Activated gamma-delta T cell treated with Interleukin-2 at 50 U/mL for 16 hours (primary cell): Measurements from ENCODE around the gene CBY1.

ENCODE experiments used
- DNase-seq: peaks from one replicate; pipeline ENCODE4 v3.0.0-alpha.2; 2020

The CBY1 gene

DNA sequence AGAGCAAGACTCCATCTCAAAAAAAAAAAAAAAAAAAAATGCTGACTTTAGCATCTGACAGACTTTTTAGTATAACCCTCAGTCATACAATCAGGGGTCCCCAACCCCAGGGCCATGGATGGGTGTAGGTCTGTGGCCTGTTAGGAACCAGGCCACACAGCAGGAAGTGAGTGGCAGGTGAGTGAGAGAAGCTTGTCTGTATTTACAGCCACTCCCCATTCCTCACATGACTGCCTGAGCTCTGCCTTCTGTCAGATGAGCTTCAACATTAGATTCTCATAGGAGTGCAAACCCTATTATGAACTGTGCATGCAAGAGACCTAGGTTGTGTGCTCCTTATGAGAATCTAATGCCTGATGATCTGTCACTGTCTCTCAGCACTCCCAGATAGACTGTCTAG is 3.6 kb upstream of the CBY1 start:
- no peak for DNase-seq

DNA sequence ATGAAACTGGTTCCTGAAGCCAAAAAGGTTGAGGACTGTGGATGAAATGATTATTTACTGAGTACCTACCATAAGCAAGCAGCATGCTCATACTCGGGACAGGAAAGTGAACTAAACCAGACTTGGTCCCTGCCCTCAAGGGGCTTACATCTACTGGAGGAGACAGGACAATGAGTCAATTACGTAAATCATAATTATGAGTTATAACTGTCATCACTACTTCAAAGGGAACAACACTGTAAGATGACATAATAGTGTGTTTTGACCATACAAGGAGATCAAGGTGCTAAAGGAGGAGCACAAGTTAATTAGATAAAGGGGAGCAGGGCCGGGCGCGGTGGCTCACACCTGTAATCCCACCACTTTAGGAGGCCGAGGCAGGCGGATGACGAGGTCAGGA is 2.7 kb upstream of the CBY1 start:
- DNase-seq, result no peak

DNA sequence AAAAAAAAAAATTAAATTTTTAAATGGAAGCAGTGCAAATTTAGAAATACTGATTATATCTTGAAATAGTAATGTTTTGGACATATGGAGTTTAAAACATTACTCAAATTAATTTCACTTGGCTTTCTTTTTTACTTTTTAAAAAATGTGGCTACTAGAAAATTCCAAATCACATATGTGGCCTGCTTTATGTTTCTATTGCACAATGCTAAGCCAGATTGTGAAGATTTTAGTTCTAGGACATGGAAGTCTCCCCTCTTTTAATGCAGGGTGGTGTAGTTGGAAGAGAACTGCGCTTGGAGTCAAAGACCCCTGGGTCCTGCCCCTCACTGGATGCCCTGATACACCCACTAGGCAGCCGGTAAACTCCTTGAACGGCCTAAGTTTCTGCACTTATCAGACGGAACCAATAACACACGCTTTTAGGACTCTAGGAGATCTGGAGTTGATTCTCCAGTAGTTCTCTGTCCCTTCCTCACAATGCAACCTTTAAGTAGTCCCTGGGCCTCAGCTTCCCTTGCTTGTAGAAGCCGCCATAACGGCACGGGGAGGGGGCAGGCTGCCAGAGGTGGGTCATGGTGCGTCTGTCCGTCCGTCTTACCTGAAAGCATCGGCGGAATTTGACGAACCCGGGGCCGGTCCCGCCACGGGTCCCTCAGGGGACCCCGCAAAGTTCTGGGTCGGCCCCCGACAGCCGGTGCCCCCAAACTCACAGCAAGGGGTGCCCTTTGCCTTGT is 751 bp upstream of the CBY1 start:
- DNase-seq, result no peak

DNA sequence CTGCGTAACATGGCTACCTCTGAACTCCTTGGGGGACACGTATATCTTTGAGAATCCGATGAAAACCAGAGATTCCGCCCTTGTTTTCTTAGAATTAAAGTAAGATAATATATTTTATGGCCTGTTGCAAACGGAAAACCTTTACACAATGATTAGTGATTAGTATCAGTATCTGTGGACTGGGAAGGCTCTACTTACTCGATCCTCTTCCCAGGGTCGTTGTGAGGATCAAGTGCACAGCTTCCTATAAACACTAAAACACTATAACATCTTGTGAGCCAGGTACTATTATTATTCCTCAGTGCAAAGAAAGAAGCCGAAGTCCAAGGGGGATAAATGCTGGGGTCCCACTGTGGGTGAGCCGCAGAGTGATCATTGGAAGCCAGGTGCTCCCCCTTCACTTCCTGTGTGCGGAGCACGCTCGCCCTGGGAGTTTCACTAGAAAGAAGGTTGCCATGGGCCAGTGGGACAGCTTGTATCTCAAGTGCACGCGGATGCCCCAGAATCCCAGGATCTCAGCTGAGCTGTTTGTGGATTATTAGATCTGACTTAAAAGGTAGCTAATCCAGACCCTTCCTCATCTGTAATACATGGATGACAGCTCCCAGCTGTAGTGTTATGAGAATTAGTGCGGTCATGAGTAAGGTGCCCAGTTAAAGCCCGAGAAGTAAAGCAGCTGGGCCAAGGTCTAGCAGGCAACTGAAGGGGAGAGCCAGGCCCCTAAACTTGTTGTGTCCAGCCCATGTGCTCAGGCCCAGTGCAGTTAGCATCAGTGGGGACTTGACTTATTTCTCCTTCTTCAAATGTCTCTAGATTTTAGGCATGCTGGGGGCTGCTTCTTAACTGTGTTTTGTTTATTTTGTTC is 839 bp downstream of the CBY1 start:
- DNase-seq, result peak; percentile 13

DNA sequence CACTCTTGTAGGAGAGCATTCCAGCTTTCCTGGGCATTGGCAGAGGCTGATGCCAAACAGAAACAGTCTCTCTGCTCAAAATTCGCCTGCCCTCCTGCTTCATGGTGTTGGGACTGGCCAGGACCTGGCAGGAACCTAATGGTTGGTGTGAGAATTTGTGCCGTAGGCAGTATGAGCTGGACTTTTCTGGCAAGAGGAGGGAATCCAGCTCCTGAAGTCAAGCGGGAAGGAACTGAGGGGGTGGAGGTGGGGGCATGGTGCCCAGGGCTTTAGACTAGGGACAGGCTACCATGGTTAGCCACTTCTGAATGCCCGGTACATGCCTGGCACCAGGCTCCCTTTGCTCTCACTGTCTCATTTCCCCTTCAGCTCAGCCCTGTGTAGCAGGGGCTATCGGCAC is 18.4 kb downstream of the CBY1 start:
- DNase-seq, result no peak

DNA sequence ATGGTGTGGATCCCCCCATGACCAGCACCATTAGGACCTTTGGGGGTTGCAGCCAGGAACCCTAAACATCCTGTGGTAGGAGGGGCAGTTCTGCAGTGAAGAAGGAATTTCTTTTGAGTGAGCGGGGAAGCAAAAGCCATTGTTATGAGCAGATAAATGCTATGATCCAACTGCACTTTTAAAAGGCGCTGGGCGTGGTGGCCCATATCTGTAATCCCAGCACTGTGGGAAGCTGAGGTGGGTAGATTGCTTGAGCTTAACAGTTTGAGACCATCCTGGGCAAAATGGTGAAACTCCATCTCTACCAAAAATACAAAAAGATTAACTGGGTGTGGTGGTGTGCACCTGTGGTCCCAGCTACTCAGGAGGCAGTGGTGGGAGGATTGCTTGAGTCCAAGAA is 19.4 kb downstream of the CBY1 start:
- DNase-seq, result no peak

DNA sequence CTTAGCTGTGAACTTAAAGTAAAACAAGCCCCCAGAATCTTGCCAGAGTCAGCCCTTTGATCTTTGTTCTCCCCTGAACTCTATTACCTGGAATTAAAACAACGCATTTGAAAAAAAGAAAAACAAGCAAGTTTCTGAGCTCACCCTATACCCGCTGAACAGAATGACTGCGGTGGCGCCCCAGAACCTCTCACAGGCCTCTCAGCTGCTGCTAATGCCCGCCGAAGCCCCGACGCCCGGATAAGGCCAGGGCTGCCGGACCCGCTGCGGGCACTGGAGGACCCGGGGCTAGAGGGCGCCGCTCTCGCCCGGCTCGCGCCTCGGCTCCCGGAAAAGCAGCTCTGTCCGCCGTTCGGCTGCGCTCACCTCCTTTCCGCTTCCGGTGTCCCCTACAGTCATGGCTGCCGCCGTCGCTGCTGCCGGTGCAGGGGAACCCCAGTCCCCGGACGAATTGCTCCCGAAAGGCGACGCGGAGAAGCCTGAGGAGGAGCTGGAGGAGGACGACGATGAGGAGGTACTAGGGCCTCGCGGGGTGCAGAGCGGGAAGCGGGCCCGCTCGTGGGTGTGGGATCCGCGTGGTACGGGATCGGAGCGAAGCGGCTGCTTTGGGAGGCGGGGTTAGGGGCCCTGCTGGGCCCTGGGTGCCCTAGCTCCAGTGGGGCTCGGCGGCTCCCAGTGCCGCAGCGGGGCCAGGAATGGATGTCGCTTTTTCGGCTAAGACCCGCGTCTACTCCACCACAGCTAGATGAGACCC is 25.3 kb downstream of the CBY1 start, which contains the start of gene TOMM22:
TOMM22 (plus strand) TSS at position 376 of the 754 bp plus-strand sequence; CDS start at position 398, 22 bp downstream.
- DNase-seq, result peak; percentile 80

DNA sequence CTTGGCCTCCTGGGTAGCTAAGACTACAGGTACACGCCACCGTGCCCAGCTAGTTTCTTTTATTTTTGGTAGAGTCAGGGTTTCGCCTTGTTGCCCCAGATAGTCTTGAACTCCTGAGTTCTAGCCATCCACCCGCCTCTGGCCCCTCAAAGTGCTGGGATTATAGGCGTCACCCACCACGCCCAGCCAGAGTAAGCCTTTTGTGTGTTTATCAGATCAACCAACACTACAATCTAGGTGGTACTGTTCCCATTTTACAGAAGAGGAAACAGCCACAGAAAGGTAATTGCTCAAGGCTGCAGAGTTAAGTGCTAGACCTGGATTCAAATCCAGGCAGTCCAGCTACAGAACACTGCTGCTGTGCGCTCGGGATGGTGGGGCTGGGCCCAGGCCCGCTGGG is 28.5 kb downstream of the CBY1 start:
- DNase-seq, result no peak

DNA sequence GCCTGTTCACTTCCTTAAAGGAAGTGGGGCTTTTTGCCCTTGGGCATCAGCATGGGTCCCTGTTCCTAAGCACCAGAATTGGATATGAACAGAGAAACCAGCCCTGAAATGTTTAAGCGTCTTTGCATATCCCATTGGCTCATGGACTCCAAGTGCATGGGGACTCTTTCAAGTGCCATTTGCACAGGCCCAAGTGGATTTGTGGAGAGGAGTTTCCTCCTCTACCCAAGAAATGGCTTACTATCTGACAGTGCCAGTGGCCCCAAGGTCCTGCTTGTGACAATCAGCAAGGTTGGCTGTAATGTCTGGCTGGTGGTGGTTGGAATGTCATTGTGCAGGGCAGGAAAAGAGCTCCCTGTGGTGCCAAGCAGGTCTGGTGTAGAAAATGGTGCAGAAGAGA is 29.3 kb downstream of the CBY1 start:
- DNase-seq, result no peak

DNA sequence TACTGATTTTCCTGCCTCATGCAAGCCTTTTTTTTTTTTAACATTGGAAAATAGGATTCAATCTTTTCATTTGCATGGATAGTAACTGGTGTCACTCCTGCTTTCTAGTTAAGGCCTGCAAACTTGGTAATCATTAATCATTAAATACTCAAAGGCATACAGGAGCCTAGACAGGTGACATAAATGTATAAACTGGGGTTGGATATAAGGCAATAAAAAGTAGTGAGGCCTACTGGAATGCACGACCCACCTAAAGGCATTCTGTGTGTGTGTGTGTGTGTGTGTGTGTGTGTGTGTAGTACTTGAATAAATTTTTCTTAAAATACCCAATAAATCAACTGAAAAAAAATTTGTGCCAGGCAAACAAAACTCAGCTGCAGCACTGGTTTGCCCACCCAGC is 33.2 kb downstream of the CBY1 start:
- DNase-seq, result no peak

DNA sequence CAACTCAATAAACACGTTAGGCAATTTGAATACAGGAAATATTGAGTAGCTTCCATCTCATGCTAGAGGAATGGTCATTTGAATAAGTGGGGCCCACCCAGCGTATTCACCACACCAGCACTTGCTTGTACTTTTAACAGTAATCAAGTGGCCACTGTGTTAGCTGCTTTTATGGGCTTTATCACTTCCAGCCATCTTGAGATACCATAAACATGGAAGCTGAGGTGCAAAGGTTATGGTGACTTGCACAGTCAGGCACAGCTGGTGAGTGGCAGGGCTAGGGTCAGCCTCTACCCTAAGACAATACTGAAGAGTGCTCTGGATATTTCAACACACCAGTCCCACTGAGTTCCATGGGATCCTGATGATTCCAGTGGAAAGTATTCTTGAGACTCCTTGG is 37.6 kb downstream of the CBY1 start:
- DNase-seq, result no peak

DNA sequence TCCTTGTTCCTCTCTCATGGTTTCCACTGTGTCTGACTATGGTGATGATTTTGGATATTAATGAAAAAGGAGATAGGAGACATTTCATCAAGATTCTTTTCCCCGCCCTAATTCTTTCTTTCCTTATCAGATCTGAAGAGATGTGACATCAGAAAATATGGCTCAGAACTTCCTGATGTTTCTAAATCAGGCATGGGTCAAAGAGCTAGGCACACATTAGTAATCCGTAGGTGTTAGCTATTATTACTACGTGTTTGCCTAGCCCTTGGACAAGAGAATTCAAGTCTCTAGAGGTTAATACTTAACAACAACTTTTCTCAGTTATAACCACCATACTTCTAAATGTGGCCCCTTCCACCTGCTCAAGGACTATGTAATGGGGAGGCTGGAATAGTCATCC is 38.5 kb downstream of the CBY1 start:
- DNase-seq, result no peak

DNA sequence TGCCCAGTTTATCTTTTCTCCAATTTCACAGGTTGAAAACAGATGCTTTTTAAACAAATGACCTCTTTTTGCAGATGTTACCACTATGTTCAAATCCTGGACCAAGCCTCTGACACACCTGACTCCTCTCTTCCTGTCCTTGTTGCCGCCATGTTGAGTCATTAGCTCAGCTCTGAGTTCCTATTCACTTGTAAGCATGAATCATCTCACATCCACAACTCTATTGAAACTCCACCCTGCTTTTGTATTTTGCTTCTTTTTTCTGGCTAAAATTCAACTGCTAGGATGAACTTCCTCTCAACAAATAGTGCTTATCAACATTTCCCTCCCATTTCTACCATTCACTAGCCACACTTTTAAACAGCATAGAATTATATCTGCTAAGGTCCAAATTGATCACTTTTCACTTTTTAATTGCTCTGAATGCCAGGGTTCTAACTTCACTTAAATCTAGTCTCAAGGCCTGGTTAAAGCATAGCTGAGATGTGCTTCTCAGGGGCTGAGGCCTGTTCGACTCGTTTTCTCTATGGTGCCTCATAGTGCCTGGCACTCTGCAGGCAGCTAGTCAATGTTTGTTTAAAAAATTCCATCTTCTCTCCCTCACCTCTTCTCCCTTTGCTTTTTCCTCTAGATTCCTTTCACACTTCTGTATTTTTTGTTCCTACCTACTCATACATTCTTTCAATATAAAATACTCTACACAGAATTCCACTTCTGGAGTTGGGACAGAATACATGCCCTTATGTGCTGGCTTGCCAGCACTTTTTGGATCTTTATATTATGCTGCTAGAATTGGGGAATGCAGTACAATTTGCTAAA is 40.4 kb downstream of the CBY1 start:
- peak; percentile 30 for DNase-seq

DNA sequence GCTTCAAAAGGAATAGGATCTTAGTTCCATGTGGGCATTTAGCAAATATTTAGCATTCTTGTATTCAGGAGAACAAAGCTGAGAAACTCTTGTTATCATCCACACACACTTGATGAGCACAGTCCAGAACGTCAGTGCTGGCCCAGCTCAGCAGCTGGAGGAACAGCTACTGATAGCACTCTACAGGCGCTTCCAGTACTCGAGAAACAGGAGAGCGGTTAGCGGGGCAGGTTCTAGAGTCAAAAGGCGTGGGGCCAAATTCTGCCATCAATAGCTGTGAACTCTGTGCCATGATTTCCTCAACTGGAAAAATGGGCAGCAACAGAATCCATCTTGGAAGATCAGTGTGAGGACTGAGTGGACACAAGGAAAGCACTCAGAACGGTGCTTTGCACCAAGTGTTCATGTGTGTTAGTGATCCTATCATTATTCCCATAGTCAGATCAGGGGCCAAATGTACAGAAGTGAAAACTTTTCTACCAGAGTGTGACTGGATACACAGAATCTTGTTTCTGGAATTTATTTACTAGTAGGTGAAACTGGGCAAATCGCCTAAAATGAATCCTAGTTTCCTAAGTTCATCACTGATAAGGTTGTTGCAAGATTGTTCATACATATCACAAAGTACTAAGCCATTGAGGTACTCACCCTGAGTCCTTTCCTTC is 41.1 kb downstream of the CBY1 start:
- DNase-seq, result no peak

DNA sequence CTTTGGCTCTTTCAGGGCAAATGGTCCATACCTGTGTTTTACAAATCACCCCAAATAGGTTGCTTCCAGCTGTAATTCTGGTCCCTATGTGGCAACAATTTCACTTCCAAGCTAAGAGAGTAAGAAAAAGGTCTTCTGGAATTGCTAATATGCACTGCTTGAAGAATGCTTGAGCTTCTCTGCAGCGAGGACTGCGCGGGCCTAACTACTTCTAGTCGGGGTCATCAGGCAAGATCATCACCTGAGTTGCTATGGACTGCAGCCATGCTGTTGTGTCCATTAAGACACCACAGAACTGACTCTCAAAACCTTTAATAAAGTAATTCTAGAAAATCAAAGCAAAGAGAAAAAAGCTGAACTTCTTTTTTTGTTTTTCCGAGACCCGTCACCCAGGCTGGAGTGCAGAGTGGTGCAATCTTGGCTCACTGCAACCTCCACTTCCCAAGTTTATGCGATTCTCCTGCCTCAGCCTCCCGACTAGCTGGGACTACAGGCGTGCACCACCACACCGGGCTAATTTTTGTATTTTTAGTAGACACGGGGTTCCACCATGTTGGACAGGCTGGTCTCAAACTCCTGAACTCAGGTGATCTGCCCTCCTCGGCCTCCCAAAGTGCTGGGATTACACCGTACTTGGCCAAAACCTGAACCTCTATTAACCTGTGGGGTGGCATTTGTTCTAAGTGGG is 42.1 kb downstream of the CBY1 start:
- DNase-seq, result no peak

DNA sequence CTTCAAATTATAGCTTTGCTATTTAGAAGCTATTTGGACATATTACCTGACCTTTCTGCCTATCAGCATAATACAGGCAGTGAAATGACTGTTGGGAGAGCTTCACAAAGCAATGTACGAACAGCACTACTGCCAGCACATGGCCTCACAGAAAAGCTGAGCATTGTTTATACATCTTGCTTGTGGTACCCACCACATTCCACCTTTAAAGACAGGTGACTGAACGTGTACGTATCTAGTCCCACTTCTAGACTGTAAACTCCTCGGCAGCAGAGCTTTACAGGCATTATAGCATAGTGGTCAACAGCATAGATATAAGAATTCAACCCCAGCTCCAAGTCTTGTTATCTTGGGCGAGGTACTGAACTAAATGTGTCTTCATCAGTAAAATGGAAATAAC is 42.7 kb downstream of the CBY1 start:
- no peak for DNase-seq

DNA sequence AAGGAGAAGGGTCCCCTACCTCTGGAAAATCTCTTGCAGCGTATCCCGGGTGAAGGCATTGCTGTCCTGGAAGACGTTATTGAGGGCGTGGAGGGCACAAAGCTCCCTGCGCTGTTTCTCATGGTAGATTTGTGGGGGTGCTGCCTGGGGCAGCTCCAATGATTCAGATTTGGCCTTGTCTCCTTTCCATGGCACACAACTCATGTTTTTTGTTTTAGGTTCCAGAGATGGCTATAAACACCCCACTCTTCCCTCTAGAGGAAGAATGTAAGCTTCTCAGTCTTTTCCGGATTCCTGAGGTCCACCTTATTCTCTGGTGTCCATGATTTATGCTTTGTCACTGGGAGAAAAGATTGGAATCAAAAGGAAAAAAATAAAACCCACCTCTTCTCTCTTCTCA is 43.3 kb downstream of the CBY1 start:
- no peak for DNase-seq

DNA sequence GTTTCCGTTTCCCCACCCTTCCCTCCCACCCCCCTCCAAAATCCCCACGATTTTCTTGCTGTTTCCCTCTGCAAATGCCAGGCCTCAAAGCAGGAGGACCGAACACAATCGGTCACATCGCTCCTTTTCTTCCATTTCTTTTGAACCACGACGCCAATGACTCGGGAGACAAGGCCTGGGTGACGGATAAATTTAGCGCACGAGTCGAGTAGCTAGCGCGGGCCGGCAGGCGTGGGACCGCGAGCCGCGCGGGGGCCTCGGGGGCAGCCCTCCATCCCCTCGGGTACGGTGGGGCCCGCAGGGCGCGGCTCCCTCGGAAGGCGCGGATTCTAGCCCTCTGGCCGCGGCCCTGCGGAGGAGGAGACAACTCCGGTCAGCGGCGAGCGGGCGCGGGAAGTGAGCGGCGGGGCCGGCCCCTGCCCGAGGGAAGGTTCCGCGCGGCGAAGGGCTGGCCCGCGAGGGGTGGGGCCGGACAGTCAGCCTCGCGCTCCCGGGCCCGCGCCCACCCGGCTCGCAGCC is 43.9 kb downstream of the CBY1 start:
- DNase-seq, result no peak

DNA sequence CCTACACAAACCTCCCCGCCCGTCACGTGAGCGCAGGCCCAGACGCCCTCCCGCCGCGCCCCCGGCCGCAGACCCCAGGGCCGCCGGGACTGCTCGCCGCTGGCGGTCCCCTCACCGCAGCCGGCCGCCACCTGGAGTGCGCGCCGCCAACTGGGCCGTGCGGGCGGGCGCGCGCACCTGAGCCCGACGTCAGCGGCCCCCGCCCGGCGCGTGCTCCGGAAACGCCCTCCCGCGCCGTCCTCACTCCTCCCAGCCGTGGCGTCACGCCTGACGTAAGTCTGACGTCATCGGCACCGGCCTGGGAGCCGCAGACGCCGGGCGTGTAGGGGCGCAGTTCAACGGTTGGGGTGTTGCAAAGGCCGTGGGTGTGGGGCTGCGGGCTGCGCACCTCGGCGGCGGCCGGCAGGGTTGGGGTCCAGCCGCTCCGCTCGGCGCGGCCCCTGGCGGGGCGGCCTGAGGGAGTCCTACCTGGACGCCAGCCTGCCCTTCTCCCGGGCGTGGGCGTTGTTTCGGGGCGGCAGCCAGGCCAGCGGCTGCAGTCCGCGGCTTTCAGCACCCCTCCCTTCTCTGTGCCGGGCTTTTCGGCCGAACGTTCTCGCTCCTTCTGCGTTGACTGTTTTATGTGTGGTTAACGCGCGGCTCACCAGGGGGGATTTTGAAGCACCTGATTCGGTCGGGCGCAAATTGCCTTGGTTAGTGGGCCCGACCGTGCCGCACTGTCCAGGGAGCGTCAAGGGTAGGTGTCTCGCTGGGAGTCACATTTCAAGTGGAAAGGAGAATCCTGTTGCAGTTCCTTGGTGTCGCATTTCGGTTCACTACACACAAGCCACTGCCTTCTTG is 44.6 kb downstream of the CBY1 start, which contains the start of gene JOSD1:
JOSD1 (minus strand) TSS at position 155 of the 840 bp plus-strand sequence. CDS start 956 bp downstream, outside the sequence.
- DNase-seq, result peak; percentile 96

DNA sequence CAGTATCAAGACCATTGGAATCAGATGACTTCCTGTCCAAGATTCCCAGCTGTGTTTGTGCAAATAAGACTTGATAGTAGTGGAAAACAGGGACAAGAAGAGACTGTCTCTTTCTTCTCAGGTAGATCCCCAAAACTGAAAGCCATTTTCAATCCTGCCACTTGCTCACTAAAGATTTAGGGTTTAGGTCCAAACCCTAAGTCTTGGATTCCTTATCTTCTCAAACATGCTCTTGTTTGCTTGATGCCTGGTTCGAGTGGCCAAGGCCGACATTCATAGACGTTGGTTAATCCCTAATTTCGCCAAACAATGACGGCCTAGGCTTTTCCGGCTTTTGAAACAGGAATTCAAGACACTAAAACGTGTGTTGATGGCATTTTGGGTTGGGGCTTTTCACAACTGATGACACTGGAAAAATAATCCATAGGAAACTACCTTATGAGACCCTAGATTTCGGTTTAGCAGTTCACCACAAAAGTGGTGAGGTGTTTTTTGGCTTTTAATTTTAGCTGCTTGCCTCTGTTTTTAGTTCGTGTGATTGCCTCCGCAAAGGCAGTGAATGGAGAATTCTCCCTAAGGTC is 48.3 kb downstream of the CBY1 start:
- DNase-seq, result no peak
